HepG2 (cell line): Measurements from ENCODE around the gene HDAC3. TPM values are rescaled to one million over a fixed set of nuclear protein-coding genes. Genes with fewer than 3 reads are reported as not detected.

Experiments
- ATAC-seq: fragments of 200-7000 bp; cut with Tn5 transposase; 3 replicates; pipeline ENCODE4 v1.9.1; 2020; ENCODE audit warnings: mild to moderate bottlenecking, moderate library complexity
- BruUV-seq: library from RNA; stranded (reverse); fragments of 400-500 nt; replicated peaks from 2 replicates; lab custom pipeline; 2021; lab: Mats Ljungman, UMichigan
- CTCF ChIA-PET: fragments of 300-600 bp; formaldehyde crosslinking; extraction: SDS; loops from one replicate; lab custom pipeline; 2021; ENCODE audit warnings: low total read pairs, inconsistent platforms, low intra/inter-chr PET ratio; lab: Yijun Ruan, JAX
- POLR2A ChIA-PET: fragments of 350-600 bp; sonication (Branson Sonifier 250); formaldehyde crosslinking; loops from one replicate; lab custom pipeline; 2020; ENCODE audit warnings: antibody characterized with exemption, inconsistent platforms; lab: Yijun Ruan, JAX
- DNase-seq: peaks from one replicate; pipeline ENCODE4 v3.0.0-alpha.2; 2015; ENCODE audit warnings: low spot score
- FAIRE-seq: peaks from 3 replicates; lab custom pipeline; 2011; peaks lifted over from hg19 to GRCh38; lab: Jason Lieb, UNC
- H2AFZ ChIP-seq: one replicate; pipeline ENCODE4 v1.6.1; 2011; ENCODE audit warnings: low read length, inconsistent platforms
- H3K27ac ChIP-seq: fragments of 300-600 bp; 3 replicates; pipeline ENCODE4 v1.8.0; 2011; ENCODE audit warnings: mixed run types, mild to moderate bottlenecking, mixed read lengths, low read length, inconsistent platforms; ENCODE audit not compliant: insufficient read depth; ENCODE audit errors: extremely low read length
- H3K27me3 ChIP-seq, 2 experiments: fragments of 200-600 bp in 1 of 2; 2 replicates in 1 of 2; 3 replicates in 1 of 2; pipeline versions ENCODE4 v1.6.0 to v1.8.0; 2011; ENCODE audit warnings: low read length in 2 of 2, mild to moderate bottlenecking in 2 of 2, moderate library complexity in 2 of 2, inconsistent platforms in 1 of 2; ENCODE audit not compliant: insufficient read depth in 2 of 2, control insufficient read depth in 1 of 2
- H3K36me3 ChIP-seq, 2 experiments: fragments of 200-600 bp in 1 of 2; replicated peaks in 1 of 2; 2 replicates in 1 of 2; 3 replicates in 1 of 2; pipeline versions ENCODE4 v1.5.1 to v1.8.0; 2011; ENCODE audit warnings: low read length in 2 of 2, inconsistent platforms in 1 of 2; ENCODE audit not compliant: insufficient read depth in 2 of 2, control insufficient read depth in 1 of 2
- H3K4me1 ChIP-seq: 2 replicates; pipeline ENCODE4 v1.5.1; 2012; ENCODE audit warnings: low read length, inconsistent platforms; ENCODE audit not compliant: insufficient read depth
- H3K4me2 ChIP-seq: 2 replicates; pipeline ENCODE4 v1.6.0; 2011; ENCODE audit warnings: low read depth, low read length, inconsistent platforms
- H3K4me3 ChIP-seq, 3 experiments: fragments of 200-600 bp in 1 of 3; sonication (generic), shearing (Covaris generic) in 1 of 3; replicated peaks in 1 of 3; 2 replicates each; pipeline ENCODE4 v1.5.1; 2011 to 2016; ENCODE audit warnings: low read length in 3 of 3, inconsistent platforms in 2 of 3, low read depth in 2 of 3, mild to moderate bottlenecking in 2 of 3, control low read depth in 1 of 3, mixed read lengths in 1 of 3; ENCODE audit not compliant: insufficient read depth in 1 of 3
- H3K79me2 ChIP-seq: one replicate; pipeline ENCODE4 v1.6.1; 2011; ENCODE audit warnings: low read length, inconsistent platforms; ENCODE audit not compliant: insufficient read depth
- H3K9ac ChIP-seq: 2 replicates; pipeline ENCODE4 v1.6.0; 2011; ENCODE audit warnings: mild to moderate bottlenecking, low read depth, low read length, inconsistent platforms; ENCODE audit not compliant: insufficient read depth
- H3K9me3 ChIP-seq: 2 replicates; pipeline ENCODE4 v1.5.1; 2012; ENCODE audit warnings: mild to moderate bottlenecking, low read length
- H4K20me1 ChIP-seq: 2 replicates; pipeline ENCODE4 v1.6.0; 2011; ENCODE audit warnings: inconsistent platforms, mild to moderate bottlenecking, low read length, moderate library complexity; ENCODE audit not compliant: insufficient read depth
- FOXC1 ChIP-seq: sonication (generic); formaldehyde crosslinking; IDR thresholded peaks from 2 replicates; pipeline ENCODE4 v1.8.0; 2022; ENCODE audit warnings: mild to moderate bottlenecking, missing genetic modification reagents, borderline replicate concordance
- KDM5B ChIP-seq: sonication (generic); formaldehyde crosslinking; IDR thresholded peaks from 2 replicates; pipeline ENCODE4 v1.4.0; 2020; ENCODE audit warnings: missing genetic modification reagents, mild to moderate bottlenecking, borderline replicate concordance
- MEF2D ChIP-seq: sonication (generic); formaldehyde crosslinking; IDR thresholded peaks from 2 replicates; pipeline ENCODE4 v1.5.1; 2020; ENCODE audit warnings: mild to moderate bottlenecking, missing genetic modification reagents
- RELA ChIP-seq: sonication (generic); formaldehyde crosslinking; IDR thresholded peaks from 2 replicates; pipeline ENCODE4 v1.4.0; 2020; ENCODE audit warnings: missing genetic modification reagents
- ZBTB20 ChIP-seq: sonication (generic); formaldehyde crosslinking; IDR thresholded peaks from 2 replicates; pipeline ENCODE4 v1.8.1; 2023; ENCODE audit warnings: missing genetic modification reagents, low read depth, mild to moderate bottlenecking, borderline replicate concordance
- ZFP36 ChIP-seq: fragments of 150-350 bp; IDR thresholded peaks from 2 replicates; pipeline ENCODE4 v1.6.1; 2018; ENCODE audit warnings: borderline replicate concordance, low read length, low read depth; ENCODE audit not compliant: partially characterized antibody
- ZNF230 ChIP-seq: sonication (generic); formaldehyde crosslinking; IDR thresholded peaks from 2 replicates; pipeline ENCODE4 v1.4.0; 2020; ENCODE audit warnings: mild to moderate bottlenecking, missing genetic modification reagents
- ZNF562 ChIP-seq: sonication (generic); formaldehyde crosslinking; IDR thresholded peaks from 2 replicates; pipeline ENCODE4 v1.8.0; 2022; ENCODE audit warnings: missing genetic modification reagents, borderline replicate concordance
- ZNF709 ChIP-seq: sonication (generic); formaldehyde crosslinking; IDR thresholded peaks from 2 replicates; pipeline ENCODE4 v1.5.0; 2020; ENCODE audit warnings: mild to moderate bottlenecking, missing genetic modification reagents
- ZSCAN30 ChIP-seq: sonication (generic); formaldehyde crosslinking; IDR thresholded peaks from 2 replicates; pipeline ENCODE4 v1.5.0; 2020; ENCODE audit warnings: mild to moderate bottlenecking, missing genetic modification reagents
- WGBS: methylation state at CpG from one replicate; pipeline ENCODE4 v1.1.6; 2017; ENCODE audit warnings: low lambda C conversion rate; 5-methylcytosine and 5-hydroxymethylcytosine counted together
- in situ Hi-C: cut with HindIII; loops from 2 replicates; pipeline ENCODE4 v1.10.0; 2017; ENCODE audit warnings: low pct_unique_long_range_greater_than_20kb; ENCODE audit not compliant: extremely low pct_ligation_motif_present
- intact Hi-C: fragments of 100-400 bp; cut with micrococcal nuclease; formaldehyde crosslinking; loops from one replicate; pipeline ENCODE4 v1.10.0; 2022; ENCODE audit not compliant: unreplicated experiment
- polyA plus RNA-seq, 8 experiments: library from polyadenylated mRNA; depleted of rRNA in 3 of 8; stranded (reverse) in 7 of 8; unstranded in 1 of 8; fragments of >200 nt; fragmentation: Illumina TruSeq in 4 of 8; extraction: Trizol in 4 of 8; gene quantifications; 2 replicates each; pipeline versions ENCODE4 v1.2.1 to v1.2.3, GENCODE V29; 2011 to 2016; ENCODE audit warnings: low read depth in 4 of 8, missing spikeins in 1 of 8, mixed read lengths in 1 of 8; ENCODE audit not compliant: insufficient read depth in 1 of 8
- total RNA-seq, 5 experiments: library from RNA; depleted of rRNA; stranded (reverse); fragments of >200 nt; fragmentation: Illumina TruSeq; extraction: Trizol; gene quantifications; 2 replicates each; pipeline ENCODE4 v1.2.3, GENCODE V29; 2016; ENCODE audit warnings: low read depth in 1 of 5

The HDAC3 gene
- total and polyA plus RNA-seq, 2 of the 13 experiments (the other 11 are each of a cell fraction or from before 2014, with no cell fraction given): 84.0 to 94.1 TPM

GRCh38 chr5:141636106-141636412 is 590 bp downstream of the HDAC3 start:
- Histone ChIP-seq H3K36me3 (peaks cover 2 to 25% of the 10 kb centered on the region in 2 experiments; a peak in 3 of 5 replicates), H3K27ac (peak overlapping the region; percentile 75), H3K9ac (peak overlapping the region; percentile 90), H4K20me1 (peaks cover 7% of the 10 kb centered on the region), H3K9me3 (no peaks in the 10 kb centered on the region), H3K4me2 (peak overlapping the region; percentile 95), H3K4me1 (peaks cover 35% of the 10 kb centered on the region), H3K27me3 (no peaks in the 10 kb centered on the region; a peak in 1 of 5 replicates), H3K4me3 (peak overlapping the region; percentile 91 to 99 (median 99)), H2AFZ (no peak overlapping the region), H3K79me2 (peaks cover 44% of the 10 kb centered on the region)
- CTCF ChIA-PET: interaction anchor here (1.3 kb wide), 1 partner anchor 17 kb away, joined by 6 read pairs; the partner anchor contains the start of gene DIAPH1
- no peak for DNase-seq
- no peak for ATAC-seq
- 0 out of 2 replicates have a peak, but pooled peaks have one; percentile 6 for TF ChIP-seq KDM5B (CRISPR knock-in tag)
- TF ChIP-seq RELA (CRISPR knock-in tag): no peak
- no peak for TF ChIP-seq ZFP36
- TF ChIP-seq FOXC1 (CRISPR knock-in tag): 0 out of 2 replicates have a peak, but pooled peaks have one; percentile 5
- TF ChIP-seq MEF2D: no peak
- no peak for TF ChIP-seq ZSCAN30
- no peak for TF ChIP-seq ZNF562
- 0 out of 2 replicates have a peak, but pooled peaks have one; percentile 15 for TF ChIP-seq ZNF230 (CRISPR knock-in tag)
- TF ChIP-seq ZBTB20: peak; percentile 29; the same call in 1 of the 2 replicates
- no peak for TF ChIP-seq ZNF709 (CRISPR knock-in tag)
- intact Hi-C loops: no loop called here
- POLR2A ChIA-PET: interaction anchor here (0.8 to 3.1 kb wide), 11 partner anchors 11 to 315 kb away, joined by 3 to 35 read pairs (median 9); partner anchors contain the start of genes DELE1, DIAPH1, FCHSD1 and TAF7
- 5% methylated on average over 2 of the region's 4 CpGs for WGBS
- no peak for FAIRE-seq
- in situ Hi-C loops: loop anchor here (5.0 kb wide), 1 partner anchor 44 kb away; no protein-coding TSS in a partner anchor
- BruUV-seq: no TSS peak
